HG02981 (cell line): ENCODE results near the gene BPIFA2.
"Not testable (repeated sequence)": the region's sequence is repeated elsewhere in the genome, so short reads cannot be mapped to it uniquely, and the experiment has no call there.

Experiments used
- ATAC-seq: cut with Tn5 transposase; IDR thresholded peaks from one replicate; pipeline ENCODE4 v1.9.1; 2021; ENCODE audit warnings: mild to moderate bottlenecking, moderate library complexity; ENCODE audit not compliant: unreplicated experiment

Gene BPIFA2, protein sequence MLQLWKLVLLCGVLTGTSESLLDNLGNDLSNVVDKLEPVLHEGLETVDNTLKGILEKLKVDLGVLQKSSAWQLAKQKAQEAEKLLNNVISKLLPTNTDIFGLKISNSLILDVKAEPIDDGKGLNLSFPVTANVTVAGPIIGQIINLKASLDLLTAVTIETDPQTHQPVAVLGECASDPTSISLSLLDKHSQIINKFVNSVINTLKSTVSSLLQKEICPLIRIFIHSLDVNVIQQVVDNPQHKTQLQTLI

DNA sequence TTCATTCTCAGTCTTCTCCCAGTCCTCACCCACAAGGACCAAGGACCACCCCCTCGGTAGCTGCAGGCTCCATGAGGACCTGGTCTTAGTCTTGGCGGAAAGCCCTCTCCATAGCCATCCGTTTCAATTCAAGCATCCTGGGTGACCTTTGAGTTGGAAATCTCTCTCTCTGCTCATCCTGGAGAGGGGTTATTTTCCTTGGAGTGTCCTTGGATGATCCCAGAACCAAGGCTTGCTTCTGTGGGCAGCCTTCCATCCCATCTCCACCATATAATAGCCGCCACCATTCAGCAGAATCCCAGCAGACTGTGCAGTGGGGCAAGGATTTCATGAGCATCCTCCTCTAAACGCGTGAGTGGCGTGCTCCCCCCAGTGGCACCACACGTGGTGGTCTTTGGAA is at the start of gene BPIFA2:
TSS of gene BPIFA2 (plus strand) at position 301 of the 400 bp plus-strand sequence. CDS start 987 bp downstream, outside the sequence.
- no peak for ATAC-seq

DNA sequence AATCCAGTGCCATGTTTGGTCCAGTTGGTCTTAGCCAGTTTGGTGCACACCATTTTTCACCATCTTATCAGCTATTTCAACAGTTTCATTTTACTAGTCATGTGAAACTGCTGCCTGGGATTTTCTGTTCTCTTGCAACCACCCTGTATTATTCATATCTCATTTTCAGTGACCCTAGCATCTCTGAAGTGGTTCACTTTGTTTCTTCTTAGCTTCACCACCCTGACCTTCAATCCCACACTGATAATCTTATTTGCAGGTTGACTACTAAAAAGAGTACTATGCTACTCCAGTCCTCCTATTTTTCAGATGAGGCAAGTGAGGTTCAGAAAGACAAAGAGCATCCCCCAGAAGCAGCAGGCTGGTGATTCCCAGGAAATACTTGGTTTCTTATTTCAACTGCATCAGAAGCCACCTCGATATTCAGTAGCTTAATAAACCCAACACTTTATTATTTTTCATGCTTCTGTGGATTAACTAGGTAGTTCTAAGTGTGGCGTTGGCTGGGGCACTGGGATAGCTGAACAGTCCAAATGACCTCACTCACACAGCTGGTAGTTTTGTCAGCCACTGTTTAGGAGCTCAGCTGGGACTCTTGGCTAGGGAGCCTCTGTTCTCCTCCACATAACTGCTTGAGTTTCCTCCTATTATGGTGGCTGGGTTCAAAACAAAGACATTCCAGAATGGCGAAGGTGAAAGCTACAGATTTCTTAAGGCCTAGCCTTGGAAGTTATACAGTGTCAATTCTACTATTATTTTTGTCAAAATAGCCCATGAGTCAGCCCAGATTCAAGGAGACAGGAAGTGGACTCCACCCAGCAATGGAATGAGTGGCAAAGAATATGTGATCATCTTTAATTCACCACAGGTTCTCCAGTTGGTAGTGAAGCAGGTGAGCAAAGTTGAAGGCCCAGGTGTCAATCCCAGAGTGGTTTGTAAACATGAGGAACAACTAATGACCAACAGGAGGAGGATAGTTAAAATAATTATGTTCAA is 47.9 kb upstream of the BPIFA2 start:
- ATAC-seq, result no peak

DNA sequence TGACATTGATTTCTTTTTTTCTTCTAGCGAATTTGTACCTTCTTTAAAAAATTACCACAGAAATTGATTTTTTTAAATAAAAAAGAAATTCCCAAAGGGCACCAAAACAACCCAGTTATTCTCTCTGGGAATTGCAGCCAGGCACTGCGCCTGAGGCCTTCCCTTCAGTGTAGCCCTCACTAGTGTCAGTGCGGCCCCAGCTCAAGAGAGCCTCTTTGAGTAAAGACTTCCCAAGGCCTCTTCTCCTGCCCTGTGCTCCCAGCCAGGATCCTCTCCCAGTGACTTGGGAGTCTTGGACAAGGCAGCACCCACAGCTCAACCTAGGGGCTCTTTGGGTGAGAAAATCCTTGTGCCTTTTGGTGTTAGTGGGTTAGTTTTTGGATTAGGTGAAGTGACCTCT is 47.0 kb upstream of the BPIFA2 start:
- no peak for ATAC-seq

DNA sequence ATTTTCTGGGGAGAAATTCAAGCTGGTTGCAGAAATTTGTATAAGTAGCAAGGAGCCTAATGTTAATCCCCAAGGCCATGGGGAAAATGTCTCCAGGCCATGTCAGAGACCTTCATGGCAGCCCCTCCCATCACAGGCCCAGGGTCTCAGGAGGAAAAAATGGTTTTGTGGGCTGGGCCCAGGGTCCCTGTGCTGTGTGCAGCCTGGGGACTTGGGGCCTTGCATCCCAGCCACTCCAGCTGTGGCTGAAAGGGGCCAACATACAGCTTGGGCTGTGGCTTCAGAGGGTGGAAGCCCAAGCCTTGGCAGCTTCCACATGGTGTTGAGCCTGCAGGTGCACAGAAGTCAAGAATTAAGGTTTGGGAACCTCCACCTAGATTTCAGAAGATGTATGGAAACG is 45.7 kb upstream of the BPIFA2 start:
- not testable (repeated sequence) for ATAC-seq

DNA sequence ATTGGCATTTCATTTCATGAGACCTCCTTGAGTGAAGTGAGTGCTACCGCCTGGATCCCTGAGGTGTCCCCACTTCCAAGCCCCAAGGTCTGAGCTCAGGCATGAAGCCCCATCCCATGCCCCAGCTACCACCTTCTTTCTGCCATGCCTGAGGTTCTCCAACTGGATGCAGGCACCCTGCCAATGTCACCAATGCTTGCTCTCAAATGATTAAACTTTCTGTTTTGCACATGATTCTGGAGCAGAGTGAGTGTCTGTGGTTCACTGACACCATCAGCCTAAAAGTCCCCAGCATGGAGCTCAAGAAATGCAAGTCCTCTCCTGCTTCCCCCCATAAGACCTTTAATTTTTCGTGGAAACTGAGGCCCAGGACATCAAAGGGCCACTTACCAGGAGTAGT is 43.7 kb upstream of the BPIFA2 start:
- ATAC-seq, result no peak

DNA sequence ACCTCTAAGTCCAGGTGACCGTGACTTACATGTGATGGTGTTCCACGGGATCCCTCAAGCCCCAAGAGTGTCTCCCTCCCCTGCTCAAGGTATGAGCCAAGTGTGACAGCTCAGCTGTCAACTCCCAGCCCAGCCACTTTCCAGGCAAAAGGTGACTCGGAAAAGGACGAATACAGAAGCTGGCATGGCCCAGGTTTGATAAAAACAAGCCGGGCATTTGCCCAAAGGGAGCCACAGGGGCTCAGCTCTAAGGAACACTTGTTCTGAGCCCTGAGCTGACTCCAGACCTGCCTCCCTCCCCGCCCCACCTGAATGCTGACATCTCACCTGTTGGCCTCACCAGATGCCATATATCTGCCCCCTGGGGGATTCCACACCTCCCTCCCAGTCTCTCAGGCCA is 43.0 kb upstream of the BPIFA2 start:
- ATAC-seq, result no peak

DNA sequence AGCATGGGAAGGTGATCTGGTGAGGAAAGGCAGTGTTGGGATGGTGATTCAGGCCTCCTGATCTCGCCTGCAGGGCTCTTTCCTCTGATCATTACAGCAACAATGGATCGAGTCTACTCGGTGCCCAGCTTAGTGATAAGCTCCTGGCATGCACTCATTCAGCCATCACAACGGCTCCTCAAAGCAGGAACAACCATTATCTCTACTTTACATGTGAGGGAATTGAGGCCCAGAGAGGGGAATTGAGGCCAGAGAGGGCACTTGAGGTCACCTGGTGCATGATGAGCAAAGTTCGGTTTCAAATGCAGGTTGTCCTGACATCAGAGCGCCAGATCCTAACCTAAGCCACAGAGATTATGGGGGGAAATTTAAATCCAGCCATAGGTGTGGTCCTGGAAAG is 42.0 kb upstream of the BPIFA2 start:
- no peak for ATAC-seq

DNA sequence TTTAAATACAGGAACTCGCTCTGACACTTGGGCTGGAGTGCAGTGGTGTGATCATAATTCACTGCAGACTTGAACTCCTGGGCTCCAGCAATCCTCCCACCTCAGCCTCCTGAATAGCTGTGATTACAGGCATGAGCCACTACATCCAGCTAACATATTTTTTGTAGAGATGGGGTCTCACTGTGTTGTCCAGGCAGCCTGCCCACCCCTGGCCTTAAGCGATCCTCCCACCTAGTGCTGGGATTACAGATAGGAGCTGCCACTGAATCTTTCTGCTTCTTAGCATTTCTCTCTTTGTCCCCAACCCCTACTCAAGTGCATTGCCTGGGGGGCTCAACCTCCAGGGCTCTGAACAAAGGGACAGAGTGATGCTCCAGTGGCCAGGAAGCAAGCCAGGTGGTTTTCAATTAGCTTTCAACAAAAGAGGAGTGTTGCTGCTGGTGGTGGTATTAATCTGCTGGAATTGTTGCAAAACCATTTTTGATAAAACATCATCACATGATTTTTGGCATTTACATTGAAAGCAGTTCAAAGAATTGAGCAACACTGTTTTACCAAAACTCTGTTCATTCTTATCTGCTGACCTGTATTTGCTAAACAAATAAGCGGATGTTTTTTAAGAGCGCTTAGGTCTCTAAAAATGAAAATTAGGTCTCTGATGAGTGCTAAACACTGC is 40.4 kb upstream of the BPIFA2 start:
- ATAC-seq, result no peak

DNA sequence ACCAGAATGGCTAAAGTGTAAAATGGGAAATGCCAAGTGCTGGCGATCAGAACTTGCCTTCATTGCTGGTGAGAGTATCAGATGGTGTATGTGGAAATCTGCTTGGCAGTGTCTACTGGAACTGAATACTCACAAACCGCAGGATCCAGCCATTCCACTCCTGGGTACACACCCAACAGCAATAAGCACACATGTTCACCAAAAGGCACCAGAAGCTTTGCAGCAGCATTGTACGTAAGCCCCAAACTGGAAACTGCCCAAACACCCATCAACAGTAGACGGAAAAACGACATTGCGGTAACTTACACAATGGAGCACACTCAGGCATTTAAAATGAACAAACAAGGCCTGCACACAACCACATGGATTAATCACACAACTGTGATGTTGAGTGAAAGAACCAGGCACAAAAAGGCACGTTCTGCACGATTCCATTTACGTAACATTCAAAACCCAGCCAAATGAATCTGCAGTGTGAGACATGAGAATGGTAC is 37.3 kb upstream of the BPIFA2 start:
- no peak for ATAC-seq

DNA sequence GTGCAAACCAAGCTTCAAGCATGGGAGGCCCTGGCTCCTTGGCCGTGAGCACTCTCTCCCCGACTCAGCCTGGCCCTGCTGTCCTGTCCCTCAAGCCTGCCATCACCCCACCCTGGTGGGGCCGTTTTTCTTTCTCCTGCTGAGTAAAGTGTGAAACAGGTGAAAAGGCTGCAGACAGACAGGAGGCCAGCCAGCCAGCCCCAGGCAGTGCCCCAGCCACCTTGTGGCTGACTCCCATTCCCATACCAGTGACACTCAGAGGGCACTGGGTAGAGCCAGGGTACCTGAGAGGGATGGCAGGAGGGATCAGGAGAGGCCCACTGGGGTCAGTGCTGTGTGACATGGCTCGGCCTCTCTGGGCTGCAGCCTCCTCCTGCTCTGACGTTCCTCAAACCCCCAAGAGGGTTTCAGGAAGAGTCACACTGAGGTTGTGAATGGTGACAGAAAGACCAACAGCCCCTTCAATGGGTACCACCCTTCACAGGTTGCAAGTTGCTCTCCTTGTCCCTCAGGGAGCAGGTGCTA is 35.9 kb upstream of the BPIFA2 start:
- ATAC-seq, result no peak

DNA sequence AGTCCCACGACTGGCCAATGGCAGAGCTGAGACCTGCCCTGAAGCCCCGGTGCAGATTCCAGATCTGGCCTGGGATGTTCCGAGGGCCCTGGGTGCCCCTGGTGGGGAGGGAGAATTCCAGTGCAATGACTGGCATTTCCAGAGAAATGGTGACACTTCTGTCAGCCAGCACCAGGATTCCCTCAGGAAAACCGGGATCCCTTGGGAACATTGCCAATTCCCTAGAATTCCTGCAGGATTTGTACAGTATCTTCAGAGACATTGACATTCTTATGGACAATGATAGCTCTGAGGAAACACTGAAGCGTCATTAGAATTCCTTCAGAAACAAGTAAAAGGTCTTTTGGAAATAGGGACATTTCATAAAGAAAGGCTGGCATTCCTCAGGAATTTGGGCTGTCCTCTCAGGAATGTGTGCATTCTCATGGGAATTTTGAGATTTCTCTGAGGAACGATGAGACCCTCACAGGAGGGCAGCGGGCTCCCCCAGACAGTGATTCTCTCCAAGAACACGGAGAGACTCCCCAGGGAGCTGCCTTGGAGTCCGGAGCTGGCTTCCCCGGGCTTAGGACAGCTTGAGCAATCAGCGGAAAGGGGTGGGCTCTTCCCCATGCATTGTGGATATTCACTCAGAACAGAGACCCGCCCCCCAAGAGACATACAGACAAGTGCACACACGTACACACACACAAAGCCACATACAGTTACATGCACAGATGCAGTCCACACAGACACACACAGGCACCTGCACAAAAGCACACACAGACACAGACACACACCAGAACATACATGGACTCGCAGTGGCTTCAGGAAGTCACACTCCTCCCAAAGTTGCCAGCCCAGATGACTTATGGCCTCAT is 35.2 kb upstream of the BPIFA2 start:
- no peak for ATAC-seq

DNA sequence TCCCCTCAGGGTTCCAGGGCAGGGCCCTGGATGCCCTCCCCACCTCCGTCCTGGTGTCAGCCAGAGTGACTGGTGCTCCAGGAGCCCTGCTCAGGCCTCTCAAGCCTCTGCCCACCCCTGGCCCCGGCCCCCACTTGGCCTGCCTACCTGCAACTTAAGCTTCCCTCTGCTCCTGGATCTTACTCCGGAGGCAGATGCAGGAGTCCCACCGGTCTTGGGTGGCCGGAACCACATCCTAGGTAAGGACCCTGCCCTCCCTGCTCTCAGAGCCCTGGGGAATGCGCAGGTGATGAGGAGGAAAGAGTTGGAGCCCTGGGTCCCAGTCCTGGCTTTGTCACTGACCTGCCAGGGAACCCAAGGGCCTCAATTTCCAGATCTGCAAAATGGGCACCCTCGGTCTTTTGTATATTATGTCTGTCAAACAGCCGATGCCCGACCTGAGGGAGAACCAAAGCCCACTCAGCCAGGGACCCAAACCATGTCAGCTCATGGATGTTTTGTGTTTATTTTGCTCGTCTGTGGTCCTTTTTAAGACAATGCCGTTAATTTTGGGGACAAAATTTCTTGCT is 34.5 kb upstream of the BPIFA2 start:
- ATAC-seq, result no peak

DNA sequence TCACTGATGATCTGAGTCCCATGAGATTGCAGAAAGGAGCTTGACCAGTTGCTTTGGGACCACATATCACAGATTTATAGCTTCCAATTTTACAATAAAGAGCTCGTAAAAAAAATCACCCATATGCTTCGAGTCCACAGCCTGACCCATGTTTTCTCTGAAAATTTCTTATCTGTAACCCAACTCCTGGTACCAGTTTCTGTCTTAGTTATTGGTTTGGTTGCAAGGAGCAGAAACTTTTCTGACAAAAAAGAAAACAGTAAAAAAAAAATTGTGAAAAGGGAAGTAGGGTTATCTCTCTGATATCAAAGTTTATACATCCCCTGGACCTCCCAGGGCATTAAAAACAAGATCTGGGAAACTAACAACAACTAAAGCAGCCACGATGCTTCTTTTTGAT is 30.8 kb upstream of the BPIFA2 start:
- ATAC-seq, result no peak

DNA sequence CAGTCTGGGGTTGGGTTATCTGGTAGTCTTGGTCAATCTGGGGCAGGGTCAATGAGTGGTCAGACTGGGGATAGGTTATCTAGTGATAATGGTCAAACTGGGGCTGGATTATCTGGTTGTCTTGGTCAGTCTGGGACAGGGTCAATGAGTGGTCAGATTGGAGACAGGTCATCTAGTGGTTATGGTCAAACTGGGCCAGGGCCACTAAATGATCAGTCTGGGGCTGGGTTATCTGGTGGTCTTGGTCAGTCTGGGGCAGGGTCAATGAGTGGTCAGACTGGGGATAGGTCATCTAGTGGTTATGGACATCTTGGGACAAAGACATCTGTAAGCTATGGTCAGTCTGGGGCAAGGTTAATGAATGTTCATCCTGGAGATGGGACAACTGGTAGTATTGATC is 28.5 kb upstream of the BPIFA2 start:
- ATAC-seq, result no peak

DNA sequence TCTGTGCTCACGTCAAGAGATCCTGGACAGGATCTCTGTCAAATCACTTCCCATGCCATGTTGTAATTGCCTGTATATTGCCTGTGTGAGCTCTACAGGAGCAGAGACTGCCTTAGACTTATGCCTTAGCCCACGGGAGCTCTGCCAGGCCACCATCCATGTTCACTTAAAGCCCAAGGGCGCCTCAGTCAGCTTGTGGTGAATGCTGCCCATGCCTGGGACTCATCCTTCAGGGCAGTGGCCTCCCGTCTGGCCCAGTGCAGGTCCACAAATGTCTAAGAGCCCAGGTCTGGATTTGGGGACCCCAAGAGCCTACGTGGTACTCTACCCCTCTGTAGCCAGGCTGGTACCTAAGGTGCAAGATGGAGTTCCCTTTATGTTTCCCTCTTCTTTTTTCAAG is 22.4 kb upstream of the BPIFA2 start:
- no peak for ATAC-seq

DNA sequence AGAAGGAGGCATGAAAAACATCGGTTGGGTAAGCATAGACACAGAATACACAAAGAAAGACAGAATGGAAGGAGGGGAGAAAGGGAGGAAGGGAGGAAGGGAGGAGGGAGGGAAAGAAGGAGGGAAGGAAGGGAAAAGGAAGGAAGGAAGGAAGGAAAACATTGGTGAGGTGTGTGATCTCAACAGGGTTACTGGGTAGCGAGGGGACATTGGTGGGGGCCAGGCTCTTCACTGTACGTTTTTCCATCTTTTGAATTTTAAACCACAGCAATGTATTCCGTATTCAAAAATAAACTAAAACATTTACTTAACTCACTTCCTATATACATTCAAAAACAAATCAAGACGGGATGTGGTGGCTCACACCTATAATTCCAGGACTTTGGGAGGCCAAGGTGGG is 20.7 kb upstream of the BPIFA2 start:
- no peak for ATAC-seq

DNA sequence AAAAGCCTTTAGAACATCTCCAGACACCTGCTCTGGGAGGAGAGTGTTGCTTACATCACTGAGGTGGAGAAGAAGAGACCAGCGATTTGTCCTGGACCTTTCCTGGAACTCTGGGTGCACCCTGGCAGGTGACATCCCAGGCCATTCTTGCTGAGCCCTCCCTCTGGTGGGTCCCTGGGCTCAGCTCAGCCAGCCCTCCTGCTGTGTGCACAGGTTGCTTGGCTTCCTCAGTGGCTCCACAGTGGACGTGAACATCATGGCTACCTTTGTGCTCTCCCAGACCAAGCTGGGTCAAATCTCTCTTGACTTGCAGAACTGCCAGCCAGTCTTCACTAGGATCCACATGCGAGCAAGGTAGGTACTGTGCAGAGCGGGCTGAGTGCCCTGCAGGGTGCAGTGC is 19.9 kb upstream of the BPIFA2 start:
- ATAC-seq, result no peak

DNA sequence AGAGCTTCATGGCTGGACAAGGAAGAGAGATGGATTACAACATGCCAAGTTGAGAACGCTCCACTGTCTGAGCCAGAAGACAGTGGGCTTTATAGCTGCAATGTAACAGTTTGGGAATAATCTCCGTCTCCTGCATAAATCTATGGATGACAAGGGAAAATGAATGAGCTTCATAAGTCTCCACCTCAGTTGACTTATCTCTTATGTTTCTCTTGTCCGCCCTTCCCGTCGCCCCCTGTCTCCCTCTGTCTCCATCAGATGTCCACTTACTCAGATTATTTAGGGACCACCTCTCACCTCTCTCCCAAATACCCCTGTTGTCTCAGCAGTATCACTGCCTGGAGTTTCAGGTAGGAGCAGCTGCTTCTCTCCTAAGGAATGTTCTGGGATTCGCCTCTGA is 13.7 kb upstream of the BPIFA2 start:
- no peak for ATAC-seq

DNA sequence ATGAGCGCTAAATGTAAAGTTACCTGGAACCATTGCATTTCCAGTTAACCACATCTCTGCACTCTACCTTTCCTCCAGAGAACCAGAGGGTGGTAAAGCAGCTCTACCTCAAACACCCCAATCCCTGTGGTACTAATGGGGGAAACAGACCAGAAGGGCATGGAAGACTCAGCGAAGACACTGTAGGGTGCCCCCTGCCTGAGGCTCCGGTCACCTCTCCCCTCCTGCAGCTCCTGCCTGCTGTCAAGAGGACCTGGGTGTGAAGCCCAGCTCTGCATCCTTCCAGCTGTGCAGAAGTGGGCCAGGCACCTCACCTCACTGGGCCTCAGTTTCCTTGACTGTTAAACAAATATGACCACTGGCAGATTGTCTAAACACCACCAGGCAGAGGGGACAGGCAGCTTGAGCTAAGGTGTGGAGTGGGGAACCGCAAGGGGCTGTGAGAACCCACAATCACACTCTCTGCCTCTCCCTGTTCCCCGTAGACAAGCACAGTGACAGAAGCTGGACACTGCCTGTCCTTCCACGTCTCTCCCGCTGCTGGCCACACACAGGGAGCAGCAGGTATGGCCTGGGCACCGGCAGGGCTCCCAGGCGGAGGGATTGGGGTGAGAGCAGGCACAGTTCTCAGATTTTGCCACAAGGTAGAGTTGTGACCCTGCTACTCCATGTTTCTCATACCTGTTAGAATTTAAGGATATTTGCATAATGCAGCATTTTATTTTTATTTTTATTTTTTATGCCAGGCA is 9.1 kb upstream of the BPIFA2 start:
- no peak for ATAC-seq
